Prostate gland (tissue), 2 donors: ENCODE measurements around the gene KMT5B.

Source experiments
- POLR2A ChIP-seq: fragments of 450-650 bp; IDR thresholded peaks from one replicate; pipeline ENCODE4 v1.6.1; 2016; ENCODE audit warnings: antibody characterized with exemption, mild to moderate bottlenecking
- TF ChIP-seq, protein P1 (sequence below), 4 experiments: fragments of 200-600 bp in 2 of 4; fragments of 450-650 bp in 2 of 4; sonication (generic) in 2 of 4; IDR thresholded peaks; 1 replicate in 3 of 4; 2 replicates in 1 of 4; pipeline ENCODE4 v1.5.1; 2016 to 2019; ENCODE audit warnings: antibody characterized with exemption in 4 of 4, mild to moderate bottlenecking in 2 of 4, moderate library complexity in 2 of 4

GRCh38 chr11:68116126-68116525, 97.0 kb downstream of the KMT5B start:
- TF ChIP-seq, protein P1, sequence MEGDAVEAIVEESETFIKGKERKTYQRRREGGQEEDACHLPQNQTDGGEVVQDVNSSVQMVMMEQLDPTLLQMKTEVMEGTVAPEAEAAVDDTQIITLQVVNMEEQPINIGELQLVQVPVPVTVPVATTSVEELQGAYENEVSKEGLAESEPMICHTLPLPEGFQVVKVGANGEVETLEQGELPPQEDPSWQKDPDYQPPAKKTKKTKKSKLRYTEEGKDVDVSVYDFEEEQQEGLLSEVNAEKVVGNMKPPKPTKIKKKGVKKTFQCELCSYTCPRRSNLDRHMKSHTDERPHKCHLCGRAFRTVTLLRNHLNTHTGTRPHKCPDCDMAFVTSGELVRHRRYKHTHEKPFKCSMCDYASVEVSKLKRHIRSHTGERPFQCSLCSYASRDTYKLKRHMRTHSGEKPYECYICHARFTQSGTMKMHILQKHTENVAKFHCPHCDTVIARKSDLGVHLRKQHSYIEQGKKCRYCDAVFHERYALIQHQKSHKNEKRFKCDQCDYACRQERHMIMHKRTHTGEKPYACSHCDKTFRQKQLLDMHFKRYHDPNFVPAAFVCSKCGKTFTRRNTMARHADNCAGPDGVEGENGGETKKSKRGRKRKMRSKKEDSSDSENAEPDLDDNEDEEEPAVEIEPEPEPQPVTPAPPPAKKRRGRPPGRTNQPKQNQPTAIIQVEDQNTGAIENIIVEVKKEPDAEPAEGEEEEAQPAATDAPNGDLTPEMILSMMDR (IDR thresholded peaks at IDR 0.05): no peak
- no peak for TF ChIP-seq POLR2A
